Measurements from ENCODE around the gene RPS3A.

- no peak for TF ChIP-seq RAD21 (CRISPR knock-in tag; IDR thresholded peaks at IDR 0.05)
- TF ChIP-seq POLR2A (IDR thresholded peaks at IDR 0.05; ENCODE audit: insufficient read depth in 1 of 2, low read depth in 2 of 2, low read length in 2 of 2), result no peak
- no peak for TF ChIP-seq TBL1XR1 (IDR thresholded peaks at IDR 0.05; ENCODE audit: borderline replicate concordance, low read length, partially characterized antibody)
- TF ChIP-seq ZNF275 (CRISPR knock-in tag; IDR thresholded peaks at IDR 0.05; ENCODE audit: borderline replicate concordance), result no peak
- TF ChIP-seq ARNT2 (CRISPR knock-in tag; IDR thresholded peaks at IDR 0.05; ENCODE audit: low read depth), result no peak
- no peak for TF ChIP-seq MLX (CRISPR knock-in tag; IDR thresholded peaks at IDR 0.05)
- TF ChIP-seq, protein P1, sequence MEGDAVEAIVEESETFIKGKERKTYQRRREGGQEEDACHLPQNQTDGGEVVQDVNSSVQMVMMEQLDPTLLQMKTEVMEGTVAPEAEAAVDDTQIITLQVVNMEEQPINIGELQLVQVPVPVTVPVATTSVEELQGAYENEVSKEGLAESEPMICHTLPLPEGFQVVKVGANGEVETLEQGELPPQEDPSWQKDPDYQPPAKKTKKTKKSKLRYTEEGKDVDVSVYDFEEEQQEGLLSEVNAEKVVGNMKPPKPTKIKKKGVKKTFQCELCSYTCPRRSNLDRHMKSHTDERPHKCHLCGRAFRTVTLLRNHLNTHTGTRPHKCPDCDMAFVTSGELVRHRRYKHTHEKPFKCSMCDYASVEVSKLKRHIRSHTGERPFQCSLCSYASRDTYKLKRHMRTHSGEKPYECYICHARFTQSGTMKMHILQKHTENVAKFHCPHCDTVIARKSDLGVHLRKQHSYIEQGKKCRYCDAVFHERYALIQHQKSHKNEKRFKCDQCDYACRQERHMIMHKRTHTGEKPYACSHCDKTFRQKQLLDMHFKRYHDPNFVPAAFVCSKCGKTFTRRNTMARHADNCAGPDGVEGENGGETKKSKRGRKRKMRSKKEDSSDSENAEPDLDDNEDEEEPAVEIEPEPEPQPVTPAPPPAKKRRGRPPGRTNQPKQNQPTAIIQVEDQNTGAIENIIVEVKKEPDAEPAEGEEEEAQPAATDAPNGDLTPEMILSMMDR (CRISPR knock-in tag; IDR thresholded peaks at IDR 0.05), result no peak
These were observed 52.6 kb downstream of the RPS3A start for GRCh38 chr4:151152028-151152427.
